Muscle layer of duodenum (tissue), 2 donors: ENCODE data around the gene OR6B2.

Experiments
- H3K27ac ChIP-seq: one replicate; pipeline ENCODE4 v1.7.0; 2013; ENCODE audit warnings: mild to moderate bottlenecking, low read length
- H3K27me3 ChIP-seq: one replicate; pipeline ENCODE4 v1.7.0; 2013; ENCODE audit warnings: low read depth, mild to moderate bottlenecking, control low read depth, low read length
- H3K36me3 ChIP-seq, 2 donors: one replicate each; pipeline ENCODE4 v1.7.0; 2013; ENCODE audit warnings: low read length in 2 of 2, control low read depth in 1 of 2, mild to moderate bottlenecking in 1 of 2; ENCODE audit not compliant: insufficient read depth in 2 of 2, control insufficient read depth in 1 of 2
- H3K4me1 ChIP-seq, 2 donors: one replicate each; pipeline ENCODE4 v1.7.0; 2013; ENCODE audit warnings: low read length in 2 of 2, mild to moderate bottlenecking in 2 of 2, control low read depth in 1 of 2, moderate library complexity in 1 of 2; ENCODE audit not compliant: insufficient read depth in 2 of 2, control insufficient read depth in 1 of 2
- H3K4me3 ChIP-seq, 2 donors: one replicate each; pipeline ENCODE4 v1.7.0; 2013; ENCODE audit warnings: low read length in 2 of 2, low read depth in 1 of 2, mild to moderate bottlenecking in 1 of 2
- H3K9me3 ChIP-seq, 2 donors: one replicate each; pipeline ENCODE4 v1.7.0; 2013; ENCODE audit warnings: low read length in 2 of 2, control low read depth in 1 of 2, mild to moderate bottlenecking in 1 of 2; ENCODE audit not compliant: control insufficient read depth in 1 of 2
- donor health status: healthy.

The OR6B2 gene

GRCh38 chr2:239997686-239998409 is 32.4 kb downstream of the OR6B2 start:
- H3K27ac ChIP-seq, result no peak overlapping the region
- no peak overlapping the region for H3K4me3 ChIP-seq
- H3K36me3 ChIP-seq, result peaks cover 28 to 52% of the 10 kb centered on the region in 2 donors
- H3K27me3 ChIP-seq, result no peaks in the 10 kb centered on the region
- no peaks in the 10 kb centered on the region for H3K9me3 ChIP-seq
- no peaks in the 10 kb centered on the region for H3K4me1 ChIP-seq

GRCh38 chr2:239994086-239994485 is 36.1 kb downstream of the OR6B2 start:
- Histone ChIP-seq H3K27me3 (no peaks in the 10 kb centered on the region), H3K36me3 (peaks cover 26 to 35% of the 10 kb centered on the region in 2 donors), H3K4me1 (peaks cover 0 to 9% of the 10 kb centered on the region in 2 donors), H3K9me3 (no peaks in the 10 kb centered on the region), H3K27ac (no peak overlapping the region), H3K4me3 (no peak overlapping the region)

GRCh38 chr2:239993291-239993690 is 36.9 kb downstream of the OR6B2 start:
- Histone ChIP-seq H3K4me1 (peaks cover 0 to 9% of the 10 kb centered on the region in 2 donors), H3K36me3 (peaks cover 28 to 35% of the 10 kb centered on the region in 2 donors), H3K9me3 (no peaks in the 10 kb centered on the region), H3K27ac (no peak overlapping the region), H3K4me3 (no peak overlapping the region), H3K27me3 (no peaks in the 10 kb centered on the region)

GRCh38 chr2:239991689-239992314 is 38.4 kb downstream of the OR6B2 start:
- H3K36me3 ChIP-seq, result peaks cover 40 to 44% of the 10 kb centered on the region in 2 donors
- no peaks in the 10 kb centered on the region for H3K9me3 ChIP-seq
- H3K4me3 ChIP-seq, result no peak overlapping the region
- no peaks in the 10 kb centered on the region for H3K27me3 ChIP-seq
- peaks cover 0 to 9% of the 10 kb centered on the region in 2 donors for H3K4me1 ChIP-seq
- H3K27ac ChIP-seq, result no peak overlapping the region

GRCh38 chr2:239990966-239991365 is 39.3 kb downstream of the OR6B2 start:
- Histone ChIP-seq H3K4me3 (no peak overlapping the region), H3K27ac (no peak overlapping the region), H3K4me1 (peaks cover 0 to 9% of the 10 kb centered on the region in 2 donors), H3K36me3 (peaks cover 43 to 52% of the 10 kb centered on the region in 2 donors), H3K9me3 (no peaks in the 10 kb centered on the region), H3K27me3 (no peaks in the 10 kb centered on the region)

- no peaks in the 10 kb centered on the region for H3K27me3 ChIP-seq
- no peak overlapping the region for H3K4me3 ChIP-seq
- H3K27ac ChIP-seq, result no peak overlapping the region
- H3K4me1 ChIP-seq, result peaks cover 0 to 3% of the 10 kb centered on the region in 2 donors
- peaks cover 47 to 67% of the 10 kb centered on the region in 2 donors for H3K36me3 ChIP-seq
- peaks cover 0 to 6% of the 10 kb centered on the region in 2 donors for H3K9me3 ChIP-seq
Measured at GRCh38 chr2:239985356-239985755, 44.9 kb downstream of the OR6B2 start.

- no peak overlapping the region for H3K27ac ChIP-seq
- H3K4me3 ChIP-seq, result no peak overlapping the region
- H3K4me1 ChIP-seq, result no peaks in the 10 kb centered on the region
- H3K36me3 ChIP-seq, result peaks cover 39 to 69% of the 10 kb centered on the region in 2 donors
- H3K27me3 ChIP-seq, result no peaks in the 10 kb centered on the region
- H3K9me3 ChIP-seq, result peaks cover 0 to 6% of the 10 kb centered on the region in 2 donors
Measured at GRCh38 chr2:239984421-239985194, 45.6 kb downstream of the OR6B2 start.

GRCh38 chr2:239983004-239983778 is 47.0 kb downstream of the OR6B2 start:
- Histone ChIP-seq H3K27me3 (no peaks in the 10 kb centered on the region), H3K36me3 (peaks cover 25 to 56% of the 10 kb centered on the region in 2 donors), H3K9me3 (peaks cover 0 to 6% of the 10 kb centered on the region in 2 donors), H3K4me3 (no peak overlapping the region), H3K27ac (no peak overlapping the region), H3K4me1 (no peaks in the 10 kb centered on the region)
